GM12878 (cell line): ENCODE results near the gene CENPX. TPM values are rescaled to one million over a fixed set of nuclear protein-coding genes. Genes with fewer than 3 reads are reported as not detected.

ENCODE experiments used
- BACH1 ChIP-seq: fragments of 450-650 bp; IDR thresholded peaks from 2 replicates; pipeline ENCODE4 v1.6.1; 2017; ENCODE audit warnings: mild to moderate bottlenecking, borderline replicate concordance
- BCL11A ChIP-seq: IDR thresholded peaks from 2 replicates; pipeline ENCODE4 v1.6.1; 2011; ENCODE audit warnings: low read depth, low read length
- CBFB ChIP-seq: IDR thresholded peaks from 2 replicates; pipeline ENCODE4 v1.6.1; 2016; ENCODE audit warnings: antibody characterized with exemption, low read depth
- GABPA ChIP-seq: IDR thresholded peaks from 2 replicates; pipeline ENCODE4 v1.6.1; 2014; ENCODE audit warnings: antibody characterized with exemption, low read depth, mild to moderate bottlenecking, inconsistent platforms
- LARP7 ChIP-seq: fragments of 450-650 bp; IDR thresholded peaks from 2 replicates; pipeline ENCODE4 v1.6.1; 2017; ENCODE audit warnings: mild to moderate bottlenecking
- NFXL1 ChIP-seq: fragments of 450-650 bp; IDR thresholded peaks from 2 replicates; pipeline ENCODE4 v1.6.1; 2017; ENCODE audit warnings: antibody characterized with exemption, mild to moderate bottlenecking, borderline replicate concordance
- PAX5 ChIP-seq: IDR thresholded peaks from 2 replicates; pipeline ENCODE4 v1.6.1; 2011; ENCODE audit warnings: low read depth, low read length, borderline replicate concordance
- SMARCA5 ChIP-seq: fragments of 450-650 bp; IDR thresholded peaks from 2 replicates; pipeline ENCODE4 v1.6.1; 2017; ENCODE audit warnings: mild to moderate bottlenecking
- SP1 ChIP-seq: IDR thresholded peaks from one replicate; pipeline ENCODE4 v1.6.1; 2011; ENCODE audit warnings: low read depth, low read length
- TBL1XR1 ChIP-seq: IDR thresholded peaks from 2 replicates; pipeline ENCODE4 v1.6.1; 2012; ENCODE audit warnings: low read depth, low read length, improper control_type of control experiment
- ZNF384 ChIP-seq: IDR thresholded peaks from 2 replicates; pipeline ENCODE4 v1.6.1; 2012; ENCODE audit warnings: low read depth, mild to moderate bottlenecking, low read length, improper control_type of control experiment, borderline replicate concordance
- polyA plus RNA-seq, 11 experiments: library from polyadenylated mRNA; depleted of rRNA in 4 of 11; unstranded in 6 of 11; stranded (reverse) in 5 of 11; fragments of >200 nt; fragmentation: Nextera tagmentation in 4 of 11; fragmentation: Illumina TruSeq in 1 of 11; extraction: Ambion mirVana in 4 of 11; extraction: Trizol in 1 of 11; gene quantifications; 1 replicate in 1 of 11; 2 replicates in 10 of 11; pipeline versions ENCODE4 v1.2.1 to v1.2.3, GENCODE V29; 2011 to 2016; ENCODE audit warnings: inconsistent platforms in 2 of 11, missing spikeins in 2 of 11, low read depth in 1 of 11
- total RNA-seq, 4 experiments: library from RNA; depleted of rRNA in 3 of 4; stranded (reverse); fragments of >200 nt in 3 of 4; fragmentation: Illumina TruSeq in 1 of 4; extraction: Trizol in 1 of 4; gene quantifications; 2 replicates each; pipeline versions ENCODE4 v1.2.1 to v1.2.3, GENCODE V29; 2013 to 2021
- TF ChIP-seq, protein P1 (sequence below): fragments of 450-650 bp; IDR thresholded peaks from 2 replicates; pipeline ENCODE4 v1.6.1; 2017; ENCODE audit warnings: antibody characterized with exemption, mild to moderate bottlenecking, moderate library complexity
- TF ChIP-seq, protein P2 (sequence below): fragments of 450-650 bp; IDR thresholded peaks from 2 replicates; pipeline ENCODE4 v1.6.1; 2016; ENCODE audit warnings: mild to moderate bottlenecking
- TF ChIP-seq, protein P3 (sequence below): fragments of 150-350 bp; IDR thresholded peaks from 2 replicates; pipeline ENCODE4 v1.6.1; 2016; ENCODE audit warnings: low read depth, low read length
- TF ChIP-seq, protein P4 (sequence below): IDR thresholded peaks from 2 replicates; pipeline ENCODE4 v1.6.1; 2011; ENCODE audit warnings: low read depth, low read length, improper control_type of control experiment, borderline replicate concordance
- TF ChIP-seq, protein P5 (sequence below): IDR thresholded peaks from 2 replicates; pipeline ENCODE4 v1.6.1; 2012; ENCODE audit warnings: low read depth, low read length, improper control_type of control experiment
- TF ChIP-seq, protein P6 (sequence below): fragments of 450-650 bp; IDR thresholded peaks from 2 replicates; pipeline ENCODE4 v1.6.1; 2018; ENCODE audit warnings: borderline replicate concordance, mild to moderate bottlenecking; ENCODE audit not compliant: partially characterized antibody

The CENPX gene
- total and polyA plus RNA-seq, 10 of the 15 experiments (the other 5 are each of a cell fraction or from before 2014, with no cell fraction given), result 11.7 to 182 (median 71.9) TPM

DNA sequence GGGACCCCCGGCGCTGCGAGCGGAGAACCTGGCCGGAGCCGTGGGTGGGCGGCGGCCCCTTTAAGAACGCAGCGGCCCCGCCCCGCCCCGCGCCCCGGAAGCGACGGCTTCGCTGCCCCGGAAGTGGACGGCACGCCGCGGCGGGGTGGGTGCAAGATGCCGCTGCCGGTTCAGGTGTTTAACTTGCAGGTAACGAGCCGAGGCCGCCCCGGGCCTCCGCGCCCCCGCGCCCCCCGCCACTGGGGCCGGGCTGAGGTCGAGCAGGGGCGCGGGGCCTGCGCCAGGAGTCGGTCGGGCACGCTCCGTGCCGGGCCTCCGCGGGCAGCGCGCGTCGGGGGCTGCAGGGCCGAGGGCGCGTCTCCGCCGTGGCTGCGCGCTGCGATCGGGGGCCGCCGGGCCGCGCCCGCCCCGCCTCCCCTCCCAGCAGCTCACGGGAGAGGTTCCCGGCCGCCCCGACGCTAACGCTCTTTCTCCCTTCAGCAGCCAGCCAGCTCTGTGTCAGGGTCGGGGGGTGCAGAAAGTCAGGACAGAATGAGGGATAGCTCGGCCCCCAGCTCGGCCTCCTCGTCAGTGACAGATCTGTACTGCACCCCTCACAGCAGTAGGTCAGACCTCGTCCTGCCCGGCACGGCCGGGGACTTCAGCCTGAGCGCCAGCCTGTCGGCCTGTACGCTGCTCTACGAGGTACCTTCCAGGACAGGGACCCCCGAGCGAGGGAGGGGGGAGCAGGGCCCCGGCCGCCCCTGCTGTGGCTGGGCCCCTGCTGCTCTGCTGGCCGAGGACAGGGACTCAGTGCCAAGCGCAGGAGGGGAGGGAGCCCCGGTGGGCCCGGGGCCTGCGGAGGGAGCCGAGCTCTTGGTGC lies 29.3 kb upstream of the CENPX start, which contains the start of the genes GPS1 and RFNG (continued):
- TF ChIP-seq LARP7, result peak; percentile 71
- TF ChIP-seq CBFB, result no peak
- TF ChIP-seq SP1, result peak; percentile 68
- TF ChIP-seq, protein P1, sequence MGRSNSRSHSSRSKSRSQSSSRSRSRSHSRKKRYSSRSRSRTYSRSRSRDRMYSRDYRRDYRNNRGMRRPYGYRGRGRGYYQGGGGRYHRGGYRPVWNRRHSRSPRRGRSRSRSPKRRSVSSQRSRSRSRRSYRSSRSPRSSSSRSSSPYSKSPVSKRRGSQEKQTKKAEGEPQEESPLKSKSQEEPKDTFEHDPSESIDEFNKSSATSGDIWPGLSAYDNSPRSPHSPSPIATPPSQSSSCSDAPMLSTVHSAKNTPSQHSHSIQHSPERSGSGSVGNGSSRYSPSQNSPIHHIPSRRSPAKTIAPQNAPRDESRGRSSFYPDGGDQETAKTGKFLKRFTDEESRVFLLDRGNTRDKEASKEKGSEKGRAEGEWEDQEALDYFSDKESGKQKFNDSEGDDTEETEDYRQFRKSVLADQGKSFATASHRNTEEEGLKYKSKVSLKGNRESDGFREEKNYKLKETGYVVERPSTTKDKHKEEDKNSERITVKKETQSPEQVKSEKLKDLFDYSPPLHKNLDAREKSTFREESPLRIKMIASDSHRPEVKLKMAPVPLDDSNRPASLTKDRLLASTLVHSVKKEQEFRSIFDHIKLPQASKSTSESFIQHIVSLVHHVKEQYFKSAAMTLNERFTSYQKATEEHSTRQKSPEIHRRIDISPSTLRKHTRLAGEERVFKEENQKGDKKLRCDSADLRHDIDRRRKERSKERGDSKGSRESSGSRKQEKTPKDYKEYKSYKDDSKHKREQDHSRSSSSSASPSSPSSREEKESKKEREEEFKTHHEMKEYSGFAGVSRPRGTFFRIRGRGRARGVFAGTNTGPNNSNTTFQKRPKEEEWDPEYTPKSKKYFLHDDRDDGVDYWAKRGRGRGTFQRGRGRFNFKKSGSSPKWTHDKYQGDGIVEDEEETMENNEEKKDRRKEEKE, result no peak
- TF ChIP-seq PAX5, result 0 out of 2 replicates have a peak, but pooled peaks have one; percentile 14
- TF ChIP-seq SMARCA5, result no peak
- TF ChIP-seq ZNF384, result no peak
- TF ChIP-seq NFXL1, result no peak
- TF ChIP-seq, protein P2, sequence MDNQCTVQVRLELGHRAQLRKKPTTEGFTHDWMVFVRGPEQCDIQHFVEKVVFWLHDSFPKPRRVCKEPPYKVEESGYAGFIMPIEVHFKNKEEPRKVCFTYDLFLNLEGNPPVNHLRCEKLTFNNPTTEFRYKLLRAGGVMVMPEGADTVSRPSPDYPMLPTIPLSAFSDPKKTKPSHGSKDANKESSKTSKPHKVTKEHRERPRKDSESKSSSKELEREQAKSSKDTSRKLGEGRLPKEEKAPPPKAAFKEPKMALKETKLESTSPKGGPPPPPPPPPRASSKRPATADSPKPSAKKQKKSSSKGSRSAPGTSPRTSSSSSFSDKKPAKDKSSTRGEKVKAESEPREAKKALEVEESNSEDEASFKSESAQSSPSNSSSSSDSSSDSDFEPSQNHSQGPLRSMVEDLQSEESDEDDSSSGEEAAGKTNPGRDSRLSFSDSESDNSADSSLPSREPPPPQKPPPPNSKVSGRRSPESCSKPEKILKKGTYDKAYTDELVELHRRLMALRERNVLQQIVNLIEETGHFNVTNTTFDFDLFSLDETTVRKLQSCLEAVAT, result no peak
- TF ChIP-seq, protein P3, sequence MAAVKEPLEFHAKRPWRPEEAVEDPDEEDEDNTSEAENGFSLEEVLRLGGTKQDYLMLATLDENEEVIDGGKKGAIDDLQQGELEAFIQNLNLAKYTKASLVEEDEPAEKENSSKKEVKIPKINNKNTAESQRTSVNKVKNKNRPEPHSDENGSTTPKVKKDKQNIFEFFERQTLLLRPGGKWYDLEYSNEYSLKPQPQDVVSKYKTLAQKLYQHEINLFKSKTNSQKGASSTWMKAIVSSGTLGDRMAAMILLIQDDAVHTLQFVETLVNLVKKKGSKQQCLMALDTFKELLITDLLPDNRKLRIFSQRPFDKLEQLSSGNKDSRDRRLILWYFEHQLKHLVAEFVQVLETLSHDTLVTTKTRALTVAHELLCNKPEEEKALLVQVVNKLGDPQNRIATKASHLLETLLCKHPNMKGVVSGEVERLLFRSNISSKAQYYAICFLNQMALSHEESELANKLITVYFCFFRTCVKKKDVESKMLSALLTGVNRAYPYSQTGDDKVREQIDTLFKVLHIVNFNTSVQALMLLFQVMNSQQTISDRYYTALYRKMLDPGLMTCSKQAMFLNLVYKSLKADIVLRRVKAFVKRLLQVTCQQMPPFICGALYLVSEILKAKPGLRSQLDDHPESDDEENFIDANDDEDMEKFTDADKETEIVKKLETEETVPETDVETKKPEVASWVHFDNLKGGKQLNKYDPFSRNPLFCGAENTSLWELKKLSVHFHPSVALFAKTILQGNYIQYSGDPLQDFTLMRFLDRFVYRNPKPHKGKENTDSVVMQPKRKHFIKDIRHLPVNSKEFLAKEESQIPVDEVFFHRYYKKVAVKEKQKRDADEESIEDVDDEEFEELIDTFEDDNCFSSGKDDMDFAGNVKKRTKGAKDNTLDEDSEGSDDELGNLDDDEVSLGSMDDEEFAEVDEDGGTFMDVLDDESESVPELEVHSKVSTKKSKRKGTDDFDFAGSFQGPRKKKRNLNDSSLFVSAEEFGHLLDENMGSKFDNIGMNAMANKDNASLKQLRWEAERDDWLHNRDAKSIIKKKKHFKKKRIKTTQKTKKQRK, result no peak
- TF ChIP-seq TBL1XR1, result peak; percentile 58; the same call in 1 of the 2 replicates
- TF ChIP-seq, protein P4, sequence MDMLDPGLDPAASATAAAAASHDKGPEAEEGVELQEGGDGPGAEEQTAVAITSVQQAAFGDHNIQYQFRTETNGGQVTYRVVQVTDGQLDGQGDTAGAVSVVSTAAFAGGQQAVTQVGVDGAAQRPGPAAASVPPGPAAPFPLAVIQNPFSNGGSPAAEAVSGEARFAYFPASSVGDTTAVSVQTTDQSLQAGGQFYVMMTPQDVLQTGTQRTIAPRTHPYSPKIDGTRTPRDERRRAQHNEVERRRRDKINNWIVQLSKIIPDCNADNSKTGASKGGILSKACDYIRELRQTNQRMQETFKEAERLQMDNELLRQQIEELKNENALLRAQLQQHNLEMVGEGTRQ, result no peak
- peak; percentile 67 for TF ChIP-seq BACH1
- TF ChIP-seq BCL11A, result no peak
- TF ChIP-seq GABPA, result peak; percentile 91
- TF ChIP-seq, protein P5, sequence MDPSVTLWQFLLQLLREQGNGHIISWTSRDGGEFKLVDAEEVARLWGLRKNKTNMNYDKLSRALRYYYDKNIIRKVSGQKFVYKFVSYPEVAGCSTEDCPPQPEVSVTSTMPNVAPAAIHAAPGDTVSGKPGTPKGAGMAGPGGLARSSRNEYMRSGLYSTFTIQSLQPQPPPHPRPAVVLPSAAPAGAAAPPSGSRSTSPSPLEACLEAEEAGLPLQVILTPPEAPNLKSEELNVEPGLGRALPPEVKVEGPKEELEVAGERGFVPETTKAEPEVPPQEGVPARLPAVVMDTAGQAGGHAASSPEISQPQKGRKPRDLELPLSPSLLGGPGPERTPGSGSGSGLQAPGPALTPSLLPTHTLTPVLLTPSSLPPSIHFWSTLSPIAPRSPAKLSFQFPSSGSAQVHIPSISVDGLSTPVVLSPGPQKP, result peak; percentile 50; the same call in 1 of the 2 replicates
- TF ChIP-seq, protein P6, sequence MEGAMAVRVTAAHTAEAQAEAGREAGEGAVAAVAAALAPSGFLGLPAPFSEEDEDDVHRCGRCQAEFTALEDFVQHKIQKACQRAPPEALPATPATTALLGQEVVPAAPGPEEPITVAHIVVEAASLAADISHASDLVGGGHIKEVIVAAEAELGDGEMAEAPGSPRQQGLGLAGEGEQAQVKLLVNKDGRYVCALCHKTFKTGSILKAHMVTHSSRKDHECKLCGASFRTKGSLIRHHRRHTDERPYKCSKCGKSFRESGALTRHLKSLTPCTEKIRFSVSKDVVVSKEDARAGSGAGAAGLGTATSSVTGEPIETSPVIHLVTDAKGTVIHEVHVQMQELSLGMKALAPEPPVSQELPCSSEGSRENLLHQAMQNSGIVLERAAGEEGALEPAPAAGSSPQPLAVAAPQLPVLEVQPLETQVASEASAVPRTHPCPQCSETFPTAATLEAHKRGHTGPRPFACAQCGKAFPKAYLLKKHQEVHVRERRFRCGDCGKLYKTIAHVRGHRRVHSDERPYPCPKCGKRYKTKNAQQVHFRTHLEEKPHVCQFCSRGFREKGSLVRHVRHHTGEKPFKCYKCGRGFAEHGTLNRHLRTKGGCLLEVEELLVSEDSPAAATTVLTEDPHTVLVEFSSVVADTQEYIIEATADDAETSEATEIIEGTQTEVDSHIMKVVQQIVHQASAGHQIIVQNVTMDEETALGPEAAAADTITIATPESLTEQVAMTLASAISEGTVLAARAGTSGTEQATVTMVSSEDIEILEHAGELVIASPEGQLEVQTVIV, result no peak
